Activated gamma-delta T cell treated with anti-CD3 and anti-CD28 coated beads, Interleukin-2, amount 50 U/mL, for 16 hours (primary cell): Measurements from ENCODE around the gene RPS21.

Experiments used
- DNase-seq: peaks from one replicate; pipeline ENCODE4 v3.0.0-alpha.2; 2020; ENCODE audit warnings: low read depth

Gene RPS21

GRCh38 chr20:62378215-62378614 is 8.7 kb upstream of the RPS21 start:
- DNase-seq = no peak

DNA sequence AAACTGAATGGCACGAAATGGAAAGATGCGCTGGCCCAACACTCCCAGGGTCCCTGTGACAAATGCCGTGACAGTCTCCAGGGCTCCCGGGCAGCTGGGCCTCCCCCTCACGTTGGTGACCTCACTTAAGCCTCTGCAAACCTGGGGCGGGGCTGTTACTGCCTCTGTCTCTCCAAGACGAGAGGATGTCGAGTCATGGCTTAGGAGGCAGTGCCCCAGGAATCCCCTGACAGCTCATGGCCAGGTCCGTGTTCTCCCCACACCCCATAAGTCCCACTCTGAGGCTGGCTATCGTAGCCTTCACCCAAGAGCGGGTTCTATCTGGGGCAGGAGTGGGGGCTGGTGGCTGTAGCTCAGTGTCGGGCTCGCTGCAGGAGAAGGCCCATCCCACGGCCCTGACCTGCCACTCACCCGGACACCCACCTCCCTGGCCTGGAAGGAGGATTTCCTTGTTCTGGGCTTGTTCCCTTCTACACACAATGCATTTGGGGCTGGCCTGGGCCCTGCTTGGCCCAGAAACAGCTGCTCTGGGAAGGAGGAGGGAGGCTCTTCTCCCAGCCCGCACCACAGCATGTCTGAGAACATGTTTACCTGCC is 5.6 kb upstream of the RPS21 start:
- no peak for DNase-seq

DNA sequence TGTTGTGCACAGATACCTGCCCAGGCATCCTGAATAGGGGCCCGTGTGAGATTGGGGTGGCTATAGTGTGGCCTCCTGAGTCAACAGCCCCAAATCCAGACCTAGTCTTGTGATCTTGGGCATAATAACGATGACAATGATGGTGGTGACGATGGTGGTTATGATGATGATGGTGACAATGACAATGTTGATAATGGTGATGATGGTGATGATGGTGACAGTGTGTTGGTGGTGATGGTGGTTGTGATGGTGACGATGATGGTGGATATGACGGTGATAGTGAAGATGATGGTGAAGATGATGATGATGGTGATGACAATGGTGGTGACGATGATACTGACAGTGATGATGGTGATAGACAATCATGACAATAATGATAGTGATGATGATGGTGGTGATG is 5.1 kb upstream of the RPS21 start:
- DNase-seq = no peak

DNA sequence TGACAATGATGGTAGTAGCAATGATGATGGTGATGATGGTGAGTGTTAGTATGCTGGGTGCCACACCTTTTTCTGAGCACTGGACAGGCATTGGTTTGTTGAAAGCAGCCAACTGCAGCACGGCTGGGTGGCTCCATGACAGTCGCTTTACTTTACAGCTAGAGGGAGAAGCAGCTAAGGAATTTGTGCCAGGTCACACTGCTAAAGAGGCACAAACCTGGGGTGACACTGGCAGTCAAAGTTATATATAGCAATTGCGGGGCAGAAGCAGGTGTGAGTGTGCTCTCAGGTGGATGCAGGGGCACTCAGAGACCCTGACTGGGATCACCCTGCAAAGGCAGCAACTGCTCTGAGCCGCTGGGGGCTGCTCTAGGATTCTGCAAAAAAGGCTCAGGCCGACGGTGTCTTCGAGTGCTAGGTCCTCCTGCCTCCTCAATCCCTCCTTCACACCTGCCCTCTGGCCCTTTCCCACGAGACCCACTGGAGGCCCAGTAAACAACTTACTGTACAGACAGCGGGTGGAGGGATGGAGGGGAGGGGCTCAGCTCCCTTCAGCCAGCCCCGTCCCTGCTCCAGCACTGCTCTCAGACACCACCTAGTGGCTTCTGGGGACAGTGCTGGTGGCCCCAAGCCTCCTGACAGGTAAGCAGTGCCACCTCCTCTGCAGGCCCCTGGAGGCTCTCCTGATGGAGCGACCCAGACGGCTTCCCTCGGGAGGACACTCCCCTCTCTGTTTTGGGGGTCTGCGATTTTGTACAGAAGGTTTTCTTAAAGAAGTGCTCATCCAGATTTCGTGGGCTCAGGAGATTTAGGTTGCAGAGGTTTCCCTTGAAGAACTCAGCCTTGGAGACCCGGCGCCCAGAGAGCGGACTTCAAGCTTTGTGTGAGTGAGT is 4.4 kb upstream of the RPS21 start:
- peak; percentile 60 for DNase-seq

DNA sequence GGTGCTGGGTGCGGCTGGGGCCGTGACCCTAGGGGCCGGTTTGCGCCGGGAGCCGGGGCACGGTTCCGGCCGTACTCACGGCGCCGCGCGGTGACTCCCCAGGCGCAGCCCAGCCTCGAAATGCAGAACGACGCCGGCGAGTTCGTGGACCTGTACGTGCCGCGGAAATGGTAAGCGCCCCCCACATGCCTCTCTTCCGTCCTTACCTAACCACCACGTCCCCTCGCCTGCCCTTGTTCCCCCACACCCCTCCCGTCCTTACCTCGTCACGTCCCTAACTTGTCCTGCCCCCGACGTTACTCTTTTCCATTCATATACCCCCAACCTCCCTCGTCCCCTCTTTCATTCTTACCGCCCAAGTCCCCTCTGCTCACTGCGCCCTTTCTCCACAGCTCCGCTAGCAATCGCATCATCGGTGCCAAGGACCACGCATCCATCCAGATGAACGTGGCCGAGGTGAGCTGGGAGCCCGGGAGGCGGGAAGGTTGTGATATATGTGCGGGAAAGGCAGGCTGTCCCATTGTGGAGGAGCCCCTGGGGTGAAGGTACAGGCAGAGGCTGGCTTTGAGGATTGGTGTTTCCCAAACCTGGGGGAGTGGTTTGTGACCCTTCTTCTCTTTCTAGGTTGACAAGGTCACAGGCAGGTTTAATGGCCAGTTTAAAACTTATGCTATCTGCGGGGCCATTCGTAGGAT is 463 bp downstream of the RPS21 start:
- DNase-seq = no peak

GRCh38 chr20:62387933-62388635 is 1.2 kb downstream of the RPS21 start:
- no peak for DNase-seq

DNA sequence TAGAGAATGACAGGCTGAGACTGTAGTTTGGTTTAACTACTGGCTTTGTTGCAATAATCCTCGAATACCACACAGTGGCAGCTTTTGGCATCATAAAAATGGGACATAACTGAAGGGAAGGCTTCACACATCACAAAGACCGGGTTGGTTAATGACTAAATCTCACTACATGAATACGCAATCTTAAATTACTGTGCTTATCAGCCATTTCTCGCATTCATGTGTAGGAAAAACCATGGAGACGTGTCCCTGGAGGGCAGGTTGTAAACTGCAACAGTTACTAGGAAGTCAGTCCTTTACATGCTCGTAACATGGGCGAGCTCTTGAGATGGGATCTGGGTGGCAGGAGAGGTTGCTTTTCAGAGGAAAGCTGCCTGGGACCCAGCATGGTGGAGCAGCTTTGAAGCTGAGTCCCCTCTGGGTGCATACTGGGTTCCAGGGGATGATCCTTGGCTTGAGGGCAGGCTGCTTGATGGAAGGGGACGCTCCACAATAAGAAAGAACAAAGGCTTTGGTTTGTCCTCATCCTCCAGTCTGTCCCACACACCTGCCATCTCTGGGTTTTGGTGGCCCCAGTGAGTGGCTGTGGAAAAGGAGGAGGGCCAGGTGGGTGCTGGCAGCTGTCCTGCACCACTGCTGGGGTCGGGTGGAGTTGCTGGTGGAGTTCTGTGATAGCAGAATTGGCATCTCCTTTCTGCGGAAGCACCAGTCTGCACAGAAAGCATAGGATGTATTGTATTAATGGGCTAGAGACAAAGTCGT is 2.1 kb downstream of the RPS21 start:
- DNase-seq = no peak

DNA sequence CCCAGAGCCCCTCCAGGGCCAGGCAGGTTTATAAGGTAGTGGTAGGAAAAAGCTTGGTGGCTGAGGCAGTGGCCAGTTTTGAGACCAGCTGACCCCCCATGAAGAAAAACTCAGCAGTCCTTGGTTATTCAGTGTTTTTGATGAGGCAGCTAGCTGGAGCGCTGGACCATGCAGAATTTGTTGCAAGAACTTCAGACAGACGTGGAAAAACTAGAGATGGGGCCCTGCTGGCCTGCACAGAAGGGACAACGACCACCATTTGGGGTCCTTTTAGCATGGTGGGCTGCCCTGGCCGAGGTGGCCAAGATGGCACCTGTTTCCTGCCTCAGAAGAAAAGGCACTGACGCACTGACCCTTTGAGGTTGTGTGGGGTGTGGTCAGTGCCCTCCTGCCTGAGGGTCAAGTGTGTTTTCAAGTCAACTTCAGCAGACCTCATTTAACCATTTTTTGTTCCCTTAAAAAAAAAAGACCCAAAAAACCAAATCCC is 2.7 kb downstream of the RPS21 start:
- no peak for DNase-seq

DNA sequence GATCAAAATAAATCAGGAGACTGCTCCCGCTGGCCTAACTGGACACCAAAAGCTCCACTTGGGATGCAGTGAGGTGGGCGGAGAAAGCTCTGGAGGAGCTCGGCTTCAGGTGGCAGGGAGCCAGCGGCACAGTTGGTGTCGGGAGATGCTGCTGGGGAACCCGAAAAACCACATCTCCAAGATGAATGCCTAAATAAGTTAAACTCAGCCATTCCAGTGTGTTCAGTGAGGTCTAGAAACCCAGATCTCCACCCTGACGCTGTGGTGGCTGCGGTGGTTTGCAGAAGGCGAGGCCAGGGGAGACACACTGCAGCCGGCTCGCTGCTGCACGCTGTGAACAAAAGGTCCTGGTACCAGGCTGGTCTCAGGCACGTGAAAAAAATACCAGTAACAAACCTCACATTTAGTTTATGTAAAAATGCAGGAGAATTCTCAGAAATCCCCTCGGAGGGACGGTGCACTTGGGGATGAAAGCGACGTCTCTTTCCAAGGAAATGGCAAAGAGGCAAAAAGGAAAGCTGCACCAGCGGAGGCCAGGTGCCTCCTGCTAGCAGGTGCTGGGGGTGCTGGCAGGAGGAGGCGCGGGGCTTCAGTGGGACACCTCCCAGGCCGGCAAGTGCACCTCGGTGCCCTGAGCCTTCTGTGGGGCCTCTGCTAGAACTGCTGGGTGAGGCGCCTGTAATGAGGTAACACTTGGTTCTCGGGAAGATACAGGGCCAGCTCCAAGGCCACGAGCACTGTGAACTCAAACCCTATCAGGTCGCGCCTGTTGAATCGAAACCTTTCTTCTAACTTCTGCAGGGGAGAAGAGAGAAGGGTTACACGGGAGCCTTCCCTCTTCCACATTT is 3.6 kb downstream of the RPS21 start:
- DNase-seq = no peak

DNA sequence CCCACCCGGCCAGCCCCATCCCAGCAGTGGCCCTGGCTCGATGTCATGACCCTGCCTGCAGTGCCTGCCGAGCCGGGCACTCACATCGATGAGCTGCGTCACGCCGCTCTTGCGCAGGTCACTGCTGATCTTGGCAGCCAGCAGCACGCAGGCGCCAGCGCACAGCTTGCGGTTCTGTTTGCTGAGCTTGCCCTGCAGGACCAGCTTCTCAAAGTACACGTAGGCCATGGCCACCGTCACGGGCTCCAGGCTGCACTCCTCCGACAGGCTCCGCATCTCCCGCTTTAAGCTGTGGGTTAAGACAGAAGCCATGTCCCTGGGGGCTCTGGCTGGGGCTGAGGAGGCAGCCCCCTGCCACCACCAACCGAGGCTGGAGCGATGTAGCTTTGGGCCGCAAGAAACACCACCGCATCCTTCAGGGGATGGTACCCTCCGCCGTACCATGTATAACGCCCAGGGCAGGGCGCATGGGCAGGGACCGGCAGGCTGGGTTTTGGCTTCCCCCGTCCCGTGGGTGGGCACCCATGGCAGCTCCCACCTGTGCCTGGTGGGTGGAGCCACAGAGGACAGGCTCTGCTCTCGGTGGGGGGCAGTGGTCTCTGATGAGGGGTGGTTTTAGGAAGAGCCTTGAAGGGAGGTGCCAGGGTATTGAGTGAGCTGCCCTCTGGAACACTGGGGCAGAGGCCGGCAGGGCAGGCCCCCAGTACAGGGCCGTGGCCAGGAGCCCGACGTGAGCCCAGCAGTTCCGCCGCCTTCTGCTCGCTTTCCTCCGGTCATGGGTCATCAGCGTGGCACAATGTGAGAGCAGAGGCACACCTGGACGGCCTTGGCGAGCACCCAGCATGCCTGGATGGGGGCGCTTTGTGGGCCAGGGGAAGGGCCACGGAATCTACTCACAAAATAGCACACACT is 4.5 kb downstream of the RPS21 start:
- DNase-seq = no peak

- DNase-seq = no peak
These were observed 5.1 kb downstream of the RPS21 start for GRCh38 chr20:62392077-62392418.

GRCh38 chr20:62392621-62393334 is 5.9 kb downstream of the RPS21 start:
- no peak for DNase-seq

GRCh38 chr20:62393335-62393665 is 6.4 kb downstream of the RPS21 start:
- DNase-seq = no peak

GRCh38 chr20:62393830-62394229 is 6.9 kb downstream of the RPS21 start:
- DNase-seq = no peak

- no peak for DNase-seq
These were observed 7.6 kb downstream of the RPS21 start for GRCh38 chr20:62394248-62395245.

GRCh38 chr20:62395311-62396242 is 8.7 kb downstream of the RPS21 start:
- DNase-seq = no peak
